ENCODE results near the gene HOXD8.

The HOXD8 gene

GRCh38 chr2:176130957-176131847 is 1.7 kb downstream of the HOXD8 start:
- no peak for DNase-seq

- DNase-seq: no peak
Measured at GRCh38 chr2:176131848-176132158, 2.3 kb downstream of the HOXD8 start.

- no peak for DNase-seq
Measured at GRCh38 chr2:176132205-176133171, 3.0 kb downstream of the HOXD8 start.

- DNase-seq: no peak
Measured at GRCh38 chr2:176133389-176133788, 3.9 kb downstream of the HOXD8 start.

GRCh38 chr2:176134035-176134434 is 4.5 kb downstream of the HOXD8 start:
- DNase-seq: no peak

- DNase-seq: peak; percentile 7 to 21
Measured at GRCh38 chr2:176135035-176135440, 5.5 kb downstream of the HOXD8 start.

GRCh38 chr2:176136374-176137251 is 7.1 kb downstream of the HOXD8 start:
- no peak for DNase-seq

- DNase-seq: no peak
Measured at GRCh38 chr2:176137252-176137580, 7.7 kb downstream of the HOXD8 start.

GRCh38 chr2:176137906-176138305 is 8.4 kb downstream of the HOXD8 start:
- no peak for DNase-seq

GRCh38 chr2:176138526-176138922 is 9.0 kb downstream of the HOXD8 start:
- no peak for DNase-seq

GRCh38 chr2:176138923-176139660 is 9.6 kb downstream of the HOXD8 start:
- no peak for DNase-seq

GRCh38 chr2:176139661-176140512 is 10.4 kb downstream of the HOXD8 start:
- peak in 1 of 2 experiments; percentile 41 for DNase-seq

- peak; percentile 34 to 56 for DNase-seq
Measured at GRCh38 chr2:176140513-176141317, 11.2 kb downstream of the HOXD8 start.

GRCh38 chr2:176142281-176142680 is 12.8 kb downstream of the HOXD8 start:
- DNase-seq: no peak

GRCh38 chr2:176145085-176145969 is 15.8 kb downstream of the HOXD8 start:
- DNase-seq: no peak

GRCh38 chr2:176146101-176146500 is 16.6 kb downstream of the HOXD8 start:
- no peak for DNase-seq

GRCh38 chr2:176146645-176147044 is 17.1 kb downstream of the HOXD8 start:
- no peak for DNase-seq

GRCh38 chr2:176147210-176147799 is 17.8 kb downstream of the HOXD8 start:
- DNase-seq: no peak

Data from SW 1271 (cell line).